Esophagus squamous epithelium (tissue), 5 donors: ENCODE results near the gene POU3F2. TPM values are rescaled to one million over a fixed set of nuclear protein-coding genes. Genes with fewer than 3 reads are reported as not detected.

Source experiments
- DNase-seq: peaks from one replicate; lab custom pipeline; 2025; lab: John Stamatoyannopoulos, UW
- H3K27ac ChIP-seq, 4 donors: fragments of 200-600 bp; sonication (generic); one replicate each; pipeline ENCODE4 v1.5.1; 2016 to 2019; ENCODE audit warnings: mild to moderate bottlenecking in 1 of 4
- H3K27me3 ChIP-seq, 4 donors: fragments of 200-600 bp; sonication (generic); 1 replicate in 3 of 4; 2 replicates in 1 of 4; pipeline versions ENCODE4 v1.5.1 to v1.6.0; 2017 to 2021; ENCODE audit warnings: antibody characterized with exemption in 1 of 4
- H3K36me3 ChIP-seq, 3 donors: fragments of 200-600 bp; sonication (generic); one replicate each; pipeline ENCODE4 v1.5.1; 2016 to 2019
- H3K4me1 ChIP-seq, 3 donors: fragments of 200-600 bp; sonication (generic); one replicate each; pipeline ENCODE4 v1.5.1; 2017 to 2019
- H3K4me3 ChIP-seq, 4 donors: fragments of 200-600 bp; sonication (generic); 1 replicate in 3 of 4; 2 replicates in 1 of 4; pipeline ENCODE4 v1.5.1; 2016 to 2019; ENCODE audit warnings: mild to moderate bottlenecking in 2 of 4, moderate library complexity in 1 of 4
- H3K9me3 ChIP-seq, 3 donors: fragments of 200-600 bp; sonication (generic); one replicate each; pipeline ENCODE4 v1.5.1; 2016 to 2019
- CTCF ChIP-seq, 6 experiments: fragments of 450-650 bp in 4 of 6; fragments of 200-600 bp in 2 of 6; sonication (generic) in 2 of 6; IDR thresholded peaks; one replicate each; pipeline ENCODE4 v1.5.1; 2016 to 2019; ENCODE audit warnings: antibody characterized with exemption in 6 of 6, mild to moderate bottlenecking in 4 of 6, moderate library complexity in 4 of 6
- POLR2A ChIP-seq, 4 donors: fragments of 450-650 bp; IDR thresholded peaks; one replicate each; pipeline ENCODE4 v1.6.1; 2017; ENCODE audit warnings: antibody characterized with exemption in 4 of 4, mild to moderate bottlenecking in 4 of 4, moderate library complexity in 3 of 4
- WGBS, 2 donors: methylation state at CpG; one replicate each; pipeline ENCODE4 v1.1.5; 2018; 5-methylcytosine and 5-hydroxymethylcytosine counted together
- intact Hi-C: fragments of 100-400 bp; cut with DNase I; formaldehyde crosslinking; loops from one replicate; pipeline ENCODE4 v1.15.0; 2022
- total RNA-seq, 4 donors: library from RNA; depleted of rRNA; stranded (reverse); fragments of >200 nt; gene quantifications; one replicate each; pipeline ENCODE4 v1.1.0, GENCODE V29; 2016
- donor health status: DM: yes; HTN: yes; CAD: no.

The POU3F2 gene
- total RNA-seq, 4 donors from 2014 or later: not detected

- H3K4me3 ChIP-seq: no peak overlapping the region
- intact Hi-C loops: no loop called here
- TF ChIP-seq POLR2A (IDR thresholded peaks at IDR 0.05): no peak
- TF ChIP-seq CTCF (IDR thresholded peaks at IDR 0.05): no peak
- WGBS, 2 donors: 74 to 77% methylated on average over 6 of the region's 6 CpGs
- no peak overlapping the region for H3K27ac ChIP-seq
- H3K36me3 ChIP-seq: no peaks in the 10 kb centered on the region
- no peaks in the 10 kb centered on the region for H3K9me3 ChIP-seq
- H3K4me1 ChIP-seq: no peaks in the 10 kb centered on the region
- DNase-seq: no peak
- H3K27me3 ChIP-seq: peaks cover 0 to 18% (median 0%) of the 10 kb centered on the region in 4 donors
Observed at GRCh38 chr6:98797217-98797994, 37.0 kb upstream of the POU3F2 start.

GRCh38 chr6:98800866-98801265 is 33.5 kb upstream of the POU3F2 start:
- no peaks in the 10 kb centered on the region for H3K9me3 ChIP-seq
- 70 to 73% methylated on average over 3 of the region's 3 CpGs for WGBS, 2 donors
- no peaks in the 10 kb centered on the region for H3K4me1 ChIP-seq
- intact Hi-C loops: no loop called here
- H3K27ac ChIP-seq: no peak overlapping the region
- no peaks in the 10 kb centered on the region for H3K36me3 ChIP-seq
- H3K27me3 ChIP-seq: peaks cover 0 to 12% (median 0%) of the 10 kb centered on the region in 4 donors
- no peak overlapping the region for H3K4me3 ChIP-seq
- DNase-seq: no peak
- no peak for TF ChIP-seq POLR2A (IDR thresholded peaks at IDR 0.05)
- TF ChIP-seq CTCF (IDR thresholded peaks at IDR 0.05): no peak

- peaks cover 0 to 16% (median 0%) of the 10 kb centered on the region in 4 donors for H3K27me3 ChIP-seq
- H3K27ac ChIP-seq: no peak overlapping the region
- no peaks in the 10 kb centered on the region for H3K9me3 ChIP-seq
- no peaks in the 10 kb centered on the region for H3K36me3 ChIP-seq
- H3K4me1 ChIP-seq: no peaks in the 10 kb centered on the region
- WGBS, 2 donors: 70 to 72% methylated on average over 4 of the region's 4 CpGs
- DNase-seq: no peak
- H3K4me3 ChIP-seq: no peak overlapping the region
- intact Hi-C loops: no loop called here
- TF ChIP-seq POLR2A (IDR thresholded peaks at IDR 0.05) (no peak), CTCF (IDR thresholded peaks at IDR 0.05) (no peak)
Observed at GRCh38 chr6:98808541-98809210, 25.7 kb upstream of the POU3F2 start.

- DNase-seq: no peak
- no peaks in the 10 kb centered on the region for H3K4me1 ChIP-seq
- peaks cover 0 to 12% (median 0%) of the 10 kb centered on the region in 4 donors for H3K27me3 ChIP-seq
- no peaks in the 10 kb centered on the region for H3K36me3 ChIP-seq
- TF ChIP-seq CTCF (IDR thresholded peaks at IDR 0.05): no peak
- TF ChIP-seq POLR2A (IDR thresholded peaks at IDR 0.05): no peak
- H3K4me3 ChIP-seq: no peak overlapping the region
- intact Hi-C loops: no loop called here
- no peak overlapping the region for H3K27ac ChIP-seq
- 84 to 88% methylated on average over 4 of the region's 4 CpGs for WGBS, 2 donors
- H3K9me3 ChIP-seq: no peaks in the 10 kb centered on the region
Observed at GRCh38 chr6:98812220-98812619, 22.2 kb upstream of the POU3F2 start.

- TF ChIP-seq POLR2A (IDR thresholded peaks at IDR 0.05): no peak
- no peak for TF ChIP-seq CTCF (IDR thresholded peaks at IDR 0.05)
- intact Hi-C loops: no loop called here
- DNase-seq: no peak
- Histone ChIP-seq H3K4me1 (no peaks in the 10 kb centered on the region), H3K27ac (no peak overlapping the region), H3K36me3 (no peaks in the 10 kb centered on the region), H3K27me3 (peaks cover 0 to 43% (median 0%) of the 10 kb centered on the region in 4 donors), H3K4me3 (no peak overlapping the region), H3K9me3 (no peaks in the 10 kb centered on the region)
Observed at GRCh38 chr6:98816799-98817198, 17.6 kb upstream of the POU3F2 start.
